Calu3 (cell line): Measurements from ENCODE around the gene DTX1. TPM values are rescaled to one million over a fixed set of nuclear protein-coding genes. Genes with fewer than 3 reads are reported as not detected.
A peak's percentile ranks its signal among the peaks of the same experiment; 100 is the strongest.

ENCODE experiments used
- BruUV-seq: library from RNA; stranded (reverse); fragments of 400-500 nt; replicated peaks from 2 replicates; lab custom pipeline; 2021; lab: Mats Ljungman, UMichigan
- CTCF ChIA-PET: fragments of 300-600 bp; sonication (Branson Sonifier 250); formaldehyde crosslinking; loops from one replicate; lab custom pipeline; 2022; ENCODE audit warnings: antibody characterized with exemption; lab: Charles Lee
- DNase-seq: peaks from one replicate; pipeline ENCODE4 v3.0.0; 2022
- H3K27ac Mint-ChIP-seq: one replicate; pipeline ENCODE4 v1.8.0; 2022; ENCODE audit warnings: mixed read lengths; ENCODE audit not compliant: unreplicated experiment
- H3K27me3 Mint-ChIP-seq: one replicate; pipeline ENCODE4 v1.8.0; 2022; ENCODE audit warnings: mixed read lengths; ENCODE audit not compliant: unreplicated experiment
- H3K36me3 Mint-ChIP-seq: one replicate; pipeline ENCODE4 v1.8.0; 2022; ENCODE audit warnings: mild to moderate bottlenecking, moderate library complexity, mixed read lengths; ENCODE audit not compliant: insufficient read depth, unreplicated experiment
- H3K4me1 Mint-ChIP-seq: one replicate; pipeline ENCODE4 v1.8.0; 2022; ENCODE audit warnings: mild to moderate bottlenecking, low read depth, mixed read lengths; ENCODE audit not compliant: unreplicated experiment
- H3K4me3 Mint-ChIP-seq: one replicate; pipeline ENCODE4 v1.8.0; 2022; ENCODE audit warnings: mild to moderate bottlenecking, low read depth, moderate library complexity, mixed read lengths; ENCODE audit not compliant: unreplicated experiment
- H3K9me3 Mint-ChIP-seq: one replicate; pipeline ENCODE4 v1.8.0; 2022; ENCODE audit warnings: low read depth, mixed read lengths; ENCODE audit not compliant: unreplicated experiment
- CTCF ChIP-seq: fragments of 200-600 bp; IDR thresholded peaks from one replicate; pipeline ENCODE4 v1.8.0; 2022; ENCODE audit warnings: antibody characterized with exemption; ENCODE audit not compliant: unreplicated experiment
- intact Hi-C: fragments of 100-400 bp; cut with micrococcal nuclease; formaldehyde crosslinking; loops from one replicate; pipeline ENCODE4 v1.10.0; 2022; ENCODE audit not compliant: unreplicated experiment
- total RNA-seq: library from RNA; stranded (reverse); gene quantifications from 2 replicates; pipeline ENCODE4 v1.2.3, GENCODE V29; 2022

The DTX1 gene
- total RNA-seq, 1 experiment from 2014 or later: not detected

GRCh38 chr12:113106361-113106760, 49.8 kb downstream of the DTX1 start:
- no peaks in the 10 kb centered on the region for H3K9me3 Mint-ChIP-seq
- CTCF ChIA-PET: interaction anchor here (1.2 kb wide), 1 partner anchor 60 kb away, joined by 3 read pairs; no protein-coding TSS in a partner anchor

GRCh38 chr12:113108308-113108707, 51.8 kb downstream of the DTX1 start:
- H3K27me3 Mint-ChIP-seq: no peaks in the 10 kb centered on the region
- intact Hi-C loops: no loop called here
- H3K4me3 Mint-ChIP-seq: no peak overlapping the region
- CTCF ChIA-PET: interaction anchor here (0.7 kb wide), 1 partner anchor 1786 kb away, joined by 3 read pairs; no protein-coding TSS in a partner anchor
- no peak for TF ChIP-seq CTCF
- H3K36me3 Mint-ChIP-seq: peaks cover 80% of the 10 kb centered on the region
- no peaks in the 10 kb centered on the region for H3K4me1 Mint-ChIP-seq
- no peak overlapping the region for H3K27ac Mint-ChIP-seq
- H3K9me3 Mint-ChIP-seq: no peaks in the 10 kb centered on the region
- DNase-seq: no peak
- BruUV-seq: no TSS peak

More at GRCh38 chr12:113106361-113106760, 49.8 kb downstream of the DTX1 start:
- no TSS peak for BruUV-seq
- H3K4me3 Mint-ChIP-seq: no peak overlapping the region
- TF ChIP-seq CTCF: no peak
- H3K4me1 Mint-ChIP-seq: no peaks in the 10 kb centered on the region
- peaks cover 69% of the 10 kb centered on the region for H3K36me3 Mint-ChIP-seq
- DNase-seq: no peak
- no peaks in the 10 kb centered on the region for H3K27me3 Mint-ChIP-seq
- H3K27ac Mint-ChIP-seq: no peak overlapping the region
- intact Hi-C loops: no loop called here

- CTCF ChIA-PET: interaction anchor here (0.6 kb wide), 1 partner anchor 344 kb away, joined by 3 read pairs; no protein-coding TSS in a partner anchor
These were observed 52.8 kb downstream of the DTX1 start for GRCh38 chr12:113109360-113109759.

GRCh38 chr12:113109872-113110599, 53.5 kb downstream of the DTX1 start:
- Mint-ChIP-seq H3K36me3 (peaks cover 83% of the 10 kb centered on the region), H3K9me3 (no peaks in the 10 kb centered on the region), H3K4me3 (no peak overlapping the region), H3K27ac (no peak overlapping the region), H3K4me1 (no peaks in the 10 kb centered on the region), H3K27me3 (no peaks in the 10 kb centered on the region)
- no peak for TF ChIP-seq CTCF
- intact Hi-C loops: no loop called here
- no TSS peak for BruUV-seq
- CTCF ChIA-PET: interaction anchor here (0.6 kb wide), 1 partner anchor 345 kb away, joined by 3 read pairs; no protein-coding TSS in a partner anchor
- no peak for DNase-seq

More at GRCh38 chr12:113109360-113109759, 52.8 kb downstream of the DTX1 start:
- no TSS peak for BruUV-seq
- Mint-ChIP-seq H3K27me3 (no peaks in the 10 kb centered on the region), H3K4me1 (no peaks in the 10 kb centered on the region), H3K9me3 (no peaks in the 10 kb centered on the region), H3K4me3 (no peak overlapping the region), H3K36me3 (peaks cover 83% of the 10 kb centered on the region), H3K27ac (peak overlapping the region; percentile 39)
- no peak for DNase-seq
- TF ChIP-seq CTCF: no peak
- intact Hi-C loops: no loop called here
